ENCODE results near the gene PFN3.

PFN3 gene

DNA sequence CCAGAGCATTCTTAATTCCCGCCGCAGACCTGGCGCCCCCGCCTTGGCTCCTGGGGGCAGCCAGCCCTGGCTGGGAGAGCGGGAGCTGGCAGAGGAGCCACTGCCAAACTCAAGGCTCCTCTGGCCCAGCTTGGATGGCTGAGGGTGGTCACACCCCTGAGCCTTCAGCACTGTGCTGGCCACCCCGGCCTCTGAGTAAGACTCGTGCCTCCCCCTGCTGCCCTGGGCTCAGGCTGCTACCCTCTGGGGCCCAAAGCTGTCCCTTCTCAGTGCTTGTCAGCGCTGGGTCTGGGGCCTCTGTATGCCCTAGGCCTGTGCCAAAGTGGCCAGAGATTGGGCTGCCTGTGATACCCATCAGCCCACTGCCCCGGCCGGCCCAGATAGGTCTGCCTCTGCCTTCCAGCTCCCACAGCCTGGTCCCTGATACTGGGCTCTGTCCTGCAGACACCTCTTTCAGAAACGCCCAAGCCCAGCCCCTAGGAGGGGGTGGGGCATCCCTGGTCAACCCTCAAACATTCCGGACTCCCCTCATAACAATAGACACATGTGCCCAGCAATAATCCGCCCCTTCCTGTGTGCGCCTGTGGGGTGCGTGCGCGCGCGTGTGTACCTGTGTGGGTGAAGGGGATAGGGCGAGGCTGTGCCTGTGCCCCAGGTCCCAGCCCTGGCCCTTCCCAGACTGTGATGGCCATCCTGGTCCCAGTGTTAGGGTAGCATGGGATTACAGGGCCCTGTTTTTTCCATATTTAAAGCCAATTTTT is 41.8 kb upstream of the PFN3 start:
- no peak for TF ChIP-seq GATA3 (IDR thresholded peaks at IDR 0.05; ENCODE audit: low read depth, low read length)
- no peak for TF ChIP-seq GATA2 (IDR thresholded peaks at IDR 0.05; ENCODE audit: low read depth, low read length)

DNA sequence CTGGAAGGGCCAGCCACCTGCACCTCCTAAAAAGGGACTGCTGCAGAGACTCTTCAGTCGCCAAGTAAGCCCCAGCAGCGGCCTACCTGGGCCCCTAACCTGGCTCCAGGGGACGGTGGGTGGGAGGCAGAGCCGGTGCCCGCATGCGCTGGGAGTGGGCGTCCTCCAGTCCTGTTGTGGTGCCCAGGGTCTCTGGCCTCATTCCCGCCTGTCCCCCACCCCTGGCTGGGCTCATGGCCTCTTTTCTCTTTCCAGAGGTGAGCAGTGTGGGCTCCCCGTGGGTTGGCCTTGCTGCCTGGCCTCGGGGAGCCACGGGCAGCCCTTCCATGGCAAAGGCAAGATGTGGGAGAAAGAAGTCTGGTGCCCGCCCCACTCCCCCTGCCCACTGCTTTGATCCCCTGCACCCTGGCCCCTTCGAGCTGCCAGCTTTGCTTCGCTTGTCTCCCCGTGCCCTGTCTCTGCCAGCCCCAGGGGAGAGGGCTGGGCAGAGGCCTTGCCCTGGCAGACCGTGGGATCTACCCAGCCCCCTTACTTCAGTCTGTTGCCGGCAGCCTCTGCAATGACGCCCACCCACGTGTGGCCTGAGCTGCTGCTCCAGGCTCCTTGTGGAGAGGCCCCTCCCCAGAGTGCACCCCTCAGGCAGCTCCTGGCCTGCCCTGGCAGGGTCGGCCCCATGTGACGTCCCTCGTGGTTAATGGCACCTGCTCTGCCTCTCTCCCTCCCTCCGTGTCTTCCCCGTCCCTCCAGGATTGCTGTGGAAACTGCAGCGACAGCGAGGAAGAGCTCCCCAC is 40.7 kb upstream of the PFN3 start:
- TF ChIP-seq GATA2 (IDR thresholded peaks at IDR 0.05; ENCODE audit: low read depth, low read length) (no peak), GATA3 (IDR thresholded peaks at IDR 0.05; ENCODE audit: low read depth, low read length) (no peak)

DNA sequence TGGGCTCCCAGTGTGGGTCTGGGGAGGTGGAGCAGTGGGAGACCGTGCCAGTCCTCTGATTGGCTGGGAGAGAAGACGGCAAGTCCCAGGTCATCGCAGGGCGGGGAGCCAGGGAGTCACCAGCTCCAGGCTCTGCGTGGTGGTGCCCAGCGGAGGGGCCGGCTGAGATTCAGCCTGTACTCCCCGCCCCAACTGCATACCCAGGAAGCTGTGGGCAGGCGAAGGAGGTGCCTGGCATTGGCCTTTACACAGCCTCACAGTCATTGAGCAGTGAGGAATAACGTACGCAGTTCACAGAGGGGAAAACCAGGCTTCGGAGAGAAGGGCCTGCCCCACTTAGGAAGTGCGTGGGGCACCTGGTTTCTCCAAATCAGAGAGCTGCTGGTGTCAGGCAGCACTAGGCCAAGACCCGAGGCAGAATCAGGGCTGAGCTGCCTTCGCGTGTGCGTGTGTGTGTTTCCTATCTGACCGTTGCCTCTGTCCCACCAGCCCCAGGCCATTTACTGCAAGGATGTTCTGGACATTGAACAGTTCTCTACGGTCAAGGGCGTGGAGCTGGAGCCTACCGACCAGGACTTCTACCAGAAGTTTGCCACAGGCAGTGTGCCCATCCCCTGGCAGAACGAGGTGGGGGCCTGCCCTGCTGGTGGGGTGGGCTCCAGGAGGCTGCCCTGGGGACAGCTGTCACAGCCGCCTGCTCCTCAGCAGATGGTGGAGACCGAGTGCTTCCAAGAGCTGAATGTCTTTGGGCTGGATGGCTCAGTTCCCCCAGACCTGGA is 39.9 kb upstream of the PFN3 start:
- TF ChIP-seq GATA2 (IDR thresholded peaks at IDR 0.05; ENCODE audit: low read depth, low read length), result no peak

DNA sequence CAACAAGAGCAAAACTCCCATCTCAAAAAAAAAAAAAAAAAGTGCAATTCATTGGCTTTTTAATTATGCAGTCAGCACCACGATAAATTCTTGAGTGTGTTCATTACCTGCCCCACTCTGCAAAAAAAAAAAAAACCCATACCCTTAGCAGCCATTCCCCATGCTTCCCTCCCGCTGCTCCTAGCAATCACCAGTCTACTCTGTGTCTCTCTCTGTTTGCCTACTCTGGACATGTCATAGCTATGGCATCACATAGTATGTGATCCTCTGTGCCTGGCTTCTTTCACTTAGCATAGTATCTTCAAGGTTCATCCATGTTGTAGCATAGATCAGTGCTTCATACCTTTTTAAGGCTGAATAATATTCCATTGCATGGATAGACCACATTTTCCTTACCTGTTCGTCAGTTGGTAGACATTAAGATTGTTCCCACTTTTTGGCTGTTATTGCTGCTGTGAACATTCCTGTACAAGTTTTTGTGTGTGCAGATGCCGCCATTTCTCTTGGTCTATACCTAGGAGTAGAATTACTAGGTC is 39.1 kb upstream of the PFN3 start:
- no peak for TF ChIP-seq GATA2 (IDR thresholded peaks at IDR 0.05; ENCODE audit: low read depth, low read length)
- TF ChIP-seq GATA3 (IDR thresholded peaks at IDR 0.05; ENCODE audit: low read depth, low read length), result no peak

DNA sequence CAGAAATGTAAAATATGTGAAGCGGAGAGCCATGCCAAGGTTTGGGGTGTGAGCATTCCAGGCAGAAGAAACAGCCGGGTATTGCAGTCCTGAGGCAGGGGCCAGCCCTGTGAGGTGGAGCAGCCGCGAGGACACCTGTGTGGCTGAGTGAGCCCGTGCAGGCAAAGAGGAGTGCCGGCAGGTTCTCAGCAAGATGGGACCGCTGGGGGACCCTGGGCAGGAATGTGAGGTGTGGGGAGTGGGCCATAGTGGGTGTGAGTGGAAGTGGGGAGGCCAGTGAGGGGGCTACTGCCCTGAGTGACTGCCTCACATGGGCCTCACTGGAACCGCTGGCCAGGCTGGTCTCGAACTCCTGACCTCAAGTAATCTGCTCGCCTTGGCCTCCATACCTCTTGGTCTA is 38.0 kb upstream of the PFN3 start:
- TF ChIP-seq GATA2 (IDR thresholded peaks at IDR 0.05; ENCODE audit: low read depth, low read length) (no peak), GATA3 (IDR thresholded peaks at IDR 0.05; ENCODE audit: low read depth, low read length) (no peak)

DNA sequence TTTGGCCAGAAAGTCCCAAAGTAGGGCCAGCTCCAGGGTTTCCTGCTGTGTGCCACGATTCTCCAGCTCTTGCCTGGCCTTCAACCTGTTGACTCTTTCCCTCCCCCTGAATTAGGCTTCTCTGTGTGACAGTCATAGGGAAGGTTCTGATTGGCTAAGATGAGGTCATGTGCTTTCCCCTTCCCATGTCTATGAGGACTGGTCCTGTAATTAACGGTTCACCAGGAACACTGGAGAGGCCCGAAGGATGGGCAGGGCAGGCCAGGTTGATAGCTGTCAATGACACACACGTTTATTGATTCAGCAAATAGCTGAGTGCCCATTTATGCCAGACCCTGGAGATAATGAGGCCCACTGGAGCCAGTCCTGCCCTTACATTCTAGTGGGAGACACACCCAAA is 37.2 kb upstream of the PFN3 start:
- TF ChIP-seq GATA2 (IDR thresholded peaks at IDR 0.05; ENCODE audit: low read depth, low read length), result no peak

DNA sequence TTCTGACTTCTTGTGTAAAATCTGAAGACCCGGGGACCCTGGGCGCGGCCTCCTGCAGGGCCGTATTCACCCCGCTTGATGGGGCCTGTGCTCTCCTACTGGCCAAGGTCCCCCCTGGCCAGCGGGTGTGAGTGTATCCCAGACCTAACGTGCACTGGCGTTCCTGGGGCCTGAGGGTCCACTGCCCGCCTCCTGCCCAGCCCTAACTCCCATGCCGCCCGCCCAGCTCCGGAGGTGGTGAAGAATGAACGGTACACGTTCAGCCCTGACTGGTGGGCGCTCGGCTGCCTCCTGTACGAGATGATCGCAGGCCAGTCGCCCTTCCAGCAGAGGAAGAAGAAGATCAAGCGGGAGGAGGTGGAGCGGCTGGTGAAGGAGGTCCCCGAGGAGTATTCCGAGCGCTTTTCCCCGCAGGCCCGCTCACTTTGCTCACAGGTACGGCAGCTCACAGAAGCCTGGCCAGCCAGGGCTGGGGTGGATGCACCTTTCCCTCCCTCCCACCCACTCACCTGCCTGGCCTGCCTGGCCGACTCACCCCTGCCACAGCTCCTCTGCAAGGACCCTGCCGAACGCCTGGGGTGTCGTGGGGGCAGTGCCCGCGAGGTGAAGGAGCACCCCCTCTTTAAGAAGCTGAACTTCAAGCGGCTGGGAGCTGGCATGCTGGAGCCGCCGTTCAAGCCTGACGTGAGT is 35.5 kb upstream of the PFN3 start:
- TF ChIP-seq GATA2 (IDR thresholded peaks at IDR 0.05; ENCODE audit: low read depth, low read length), result no peak
- TF ChIP-seq GATA3 (IDR thresholded peaks at IDR 0.05; ENCODE audit: low read depth, low read length), result no peak

DNA sequence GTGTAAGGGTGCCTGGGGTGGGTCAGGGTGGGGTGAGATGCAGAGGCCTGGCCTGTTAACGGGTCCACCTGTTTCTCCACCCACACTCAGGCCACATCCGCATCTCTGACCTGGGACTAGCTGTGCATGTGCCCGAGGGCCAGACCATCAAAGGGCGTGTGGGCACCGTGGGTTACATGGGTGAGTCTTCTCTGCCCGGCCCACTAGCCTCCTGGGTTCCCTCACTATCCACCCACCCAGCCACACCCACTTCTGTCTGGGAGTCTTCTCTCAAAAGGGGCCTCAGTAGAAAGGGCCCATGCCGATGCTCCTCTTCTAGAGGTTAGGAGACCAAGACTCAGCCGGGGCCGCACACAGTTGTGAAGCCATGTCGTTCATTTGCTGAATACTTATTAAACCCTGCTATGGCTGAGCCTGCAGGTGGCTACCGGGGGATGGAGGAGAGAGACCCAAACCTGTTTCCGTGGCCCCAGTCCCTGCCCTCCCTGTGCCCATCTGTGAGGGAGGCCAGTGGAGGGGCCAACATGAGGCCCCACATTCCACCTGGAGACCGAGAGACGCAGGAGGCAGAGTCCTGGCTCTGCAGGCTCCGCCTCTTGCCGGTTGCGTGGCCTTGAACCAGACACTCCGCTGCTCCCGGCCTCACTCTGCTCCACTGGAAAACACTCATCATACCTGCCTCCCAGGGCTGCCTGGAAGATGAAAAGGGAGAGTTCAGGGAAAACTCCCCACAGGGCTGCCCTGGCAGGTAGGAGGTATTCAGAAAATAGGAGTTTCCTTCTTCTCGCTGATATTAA is 34.7 kb upstream of the PFN3 start:
- TF ChIP-seq GATA3 (IDR thresholded peaks at IDR 0.05; ENCODE audit: low read depth, low read length) (no peak), GATA2 (IDR thresholded peaks at IDR 0.05; ENCODE audit: low read depth, low read length) (no peak)

DNA sequence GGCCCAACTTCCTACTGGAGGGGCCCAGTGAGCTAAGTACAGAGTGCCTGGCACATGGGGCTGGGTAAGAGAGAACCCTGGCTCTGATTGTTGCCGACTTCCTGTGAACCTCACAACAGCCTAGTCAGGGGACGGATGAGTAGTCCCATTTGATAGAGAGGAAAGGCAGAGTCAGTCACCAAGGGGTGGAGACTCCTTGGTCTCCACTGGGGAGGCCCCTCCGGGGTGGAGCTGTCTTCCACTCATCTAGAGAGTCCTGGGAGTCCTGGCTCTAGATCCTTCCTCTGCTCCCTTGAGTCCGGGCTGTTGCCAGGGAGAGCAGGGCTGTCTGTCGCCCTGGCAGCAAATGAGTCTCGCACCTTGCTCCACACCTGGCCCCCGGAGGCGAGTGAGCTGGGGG is 34.0 kb upstream of the PFN3 start:
- no peak for TF ChIP-seq GATA2 (IDR thresholded peaks at IDR 0.05; ENCODE audit: low read depth, low read length)
- TF ChIP-seq GATA3 (IDR thresholded peaks at IDR 0.05; ENCODE audit: low read depth, low read length), result no peak

DNA sequence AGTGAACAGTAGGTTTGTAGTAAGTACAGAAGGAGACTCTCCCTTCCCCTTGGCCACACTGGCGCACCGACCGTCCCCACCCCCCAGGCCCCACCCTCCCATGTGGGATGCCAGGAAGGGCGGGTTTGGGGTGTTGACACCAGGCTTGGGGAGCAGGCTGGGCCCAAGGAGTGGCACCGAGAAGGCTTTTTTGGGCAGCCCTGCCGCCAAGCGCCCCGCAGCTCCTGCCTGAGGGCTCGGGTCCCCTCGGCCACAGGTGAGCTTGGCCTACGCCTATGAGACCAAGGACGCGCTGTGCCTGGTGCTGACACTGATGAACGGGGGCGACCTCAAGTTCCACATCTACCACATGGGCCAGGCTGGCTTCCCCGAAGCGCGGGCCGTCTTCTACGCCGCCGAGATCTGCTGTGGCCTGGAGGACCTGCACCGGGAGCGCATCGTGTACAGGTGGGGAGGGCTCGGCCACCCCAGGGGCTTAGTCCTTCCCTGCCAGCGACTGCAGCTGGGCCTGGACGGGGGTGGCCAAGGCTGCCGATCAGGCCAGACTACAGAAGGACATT is 33.3 kb upstream of the PFN3 start:
- TF ChIP-seq GATA3 (IDR thresholded peaks at IDR 0.05; ENCODE audit: low read depth, low read length), result no peak
- TF ChIP-seq GATA2 (IDR thresholded peaks at IDR 0.05; ENCODE audit: low read depth, low read length), result no peak

DNA sequence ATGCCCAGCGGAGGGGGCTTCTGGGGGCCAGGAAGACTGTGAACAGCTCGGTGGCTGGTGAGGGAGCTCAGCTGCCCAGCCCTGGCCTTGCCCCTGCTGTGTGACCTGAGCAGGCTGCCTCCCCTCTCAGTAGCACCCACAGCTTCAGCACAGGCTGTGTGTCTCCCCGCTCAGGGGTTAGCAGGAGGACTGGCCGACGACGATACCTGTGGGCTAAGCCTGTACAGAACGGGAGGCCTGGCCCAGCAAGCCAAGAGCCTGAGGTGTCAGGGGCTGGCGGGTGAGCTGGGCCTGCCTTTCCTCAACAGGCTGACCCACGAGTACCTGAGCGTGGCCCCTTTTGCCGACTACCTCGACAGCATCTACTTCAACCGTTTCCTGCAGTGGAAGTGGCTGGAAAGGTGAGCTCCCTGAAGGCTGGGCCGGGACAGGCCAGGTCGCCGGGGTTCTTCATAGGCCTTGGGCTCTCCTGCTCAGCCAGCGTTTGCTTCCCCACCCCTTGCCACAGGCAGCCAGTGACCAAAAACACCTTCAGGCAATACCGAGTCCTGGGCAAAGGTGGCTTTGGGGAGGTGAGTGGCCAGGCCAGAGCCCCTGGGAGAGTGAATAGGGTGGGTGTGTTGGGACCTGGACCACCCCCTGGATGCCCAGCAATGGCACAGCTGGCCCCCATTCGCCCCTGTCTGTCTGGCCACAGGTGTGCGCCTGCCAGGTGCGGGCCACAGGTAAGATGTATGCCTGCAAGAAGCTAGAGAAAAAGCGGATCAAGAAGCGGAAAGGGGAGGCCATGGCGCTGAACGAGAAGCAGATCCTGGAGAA is 32.6 kb upstream of the PFN3 start:
- TF ChIP-seq GATA3 (IDR thresholded peaks at IDR 0.05; ENCODE audit: low read depth, low read length) (no peak), GATA2 (IDR thresholded peaks at IDR 0.05; ENCODE audit: low read depth, low read length) (no peak)

All from SH-SY5Y (cell line).